Measurements from ENCODE around the gene ACOX3.
"Not testable (repeated sequence)": the region's sequence is repeated elsewhere in the genome, so short reads cannot be mapped to it uniquely, and the experiment has no call there.

ACOX3 gene

DNA sequence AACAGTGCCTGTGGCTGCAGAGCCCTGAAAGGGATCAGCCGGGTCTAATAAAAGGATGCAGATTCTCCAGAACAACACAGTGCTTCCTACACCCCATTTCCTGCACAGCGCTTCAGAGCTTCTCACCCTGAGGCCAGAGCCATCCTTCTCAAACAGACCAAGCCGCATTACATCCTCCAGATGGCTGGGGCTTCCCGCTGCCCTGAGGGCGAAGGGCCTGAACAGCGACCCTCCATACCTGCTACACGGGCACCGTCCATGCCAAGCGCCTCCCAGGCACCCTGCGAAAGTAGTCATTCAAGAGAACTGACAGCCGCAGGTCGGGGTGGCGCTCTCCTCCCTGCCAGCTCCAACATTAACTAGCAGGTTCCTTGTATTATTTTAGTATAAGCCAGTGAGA lies 36.5 kb downstream of the ACOX3 start:
- DNase-seq: no peak

DNA sequence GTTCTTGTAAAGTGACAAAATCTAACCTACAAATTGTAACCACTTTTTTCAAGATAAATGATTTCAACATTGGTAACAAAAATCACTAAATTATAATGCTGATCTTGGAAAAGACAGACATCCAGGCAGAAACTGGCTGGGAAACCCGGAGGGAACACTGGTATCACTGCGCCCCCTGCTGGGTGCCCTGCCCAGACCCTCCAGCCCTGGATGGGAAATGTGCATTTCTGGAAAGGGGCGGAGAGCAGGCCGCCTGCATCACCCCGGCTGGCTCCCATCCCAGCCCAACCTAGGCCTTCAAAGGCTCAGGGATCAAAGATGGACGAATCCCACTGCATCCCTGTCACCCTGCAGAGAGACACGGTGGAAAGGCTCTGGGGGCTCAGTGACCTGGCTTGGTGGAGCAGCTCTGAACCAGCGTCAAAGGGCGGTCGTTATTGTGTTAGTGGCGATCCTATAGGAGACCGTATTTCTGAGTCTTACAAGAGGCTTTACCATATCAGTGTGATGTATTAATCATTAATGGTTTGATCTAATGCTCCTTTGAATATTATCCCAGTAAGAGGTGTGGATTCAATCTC lies 37.3 kb downstream of the ACOX3 start:
- peak in 3 of 5 donors; percentile 16 to 38 (median 37) for DNase-seq

DNA sequence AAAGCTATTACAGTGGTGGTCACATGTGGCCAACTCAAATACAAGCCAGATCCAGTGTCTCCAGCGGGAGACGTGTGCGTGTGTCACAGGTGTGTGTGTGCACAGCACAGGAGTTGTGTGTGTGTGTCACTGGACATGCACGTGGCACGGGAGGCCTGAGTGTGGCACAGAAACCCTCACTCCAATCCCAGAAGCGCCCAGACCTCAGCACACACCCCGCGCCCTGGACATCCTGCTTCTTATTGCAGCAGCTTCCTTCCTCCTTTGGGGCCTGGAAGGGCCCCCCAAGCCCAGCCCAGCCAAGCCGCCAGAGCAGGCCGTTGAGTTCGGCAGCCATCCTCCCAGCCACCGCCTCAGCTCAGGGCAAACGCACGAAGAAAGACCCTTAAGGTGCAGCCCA lies 37.9 kb downstream of the ACOX3 start:
- DNase-seq: no peak

DNA sequence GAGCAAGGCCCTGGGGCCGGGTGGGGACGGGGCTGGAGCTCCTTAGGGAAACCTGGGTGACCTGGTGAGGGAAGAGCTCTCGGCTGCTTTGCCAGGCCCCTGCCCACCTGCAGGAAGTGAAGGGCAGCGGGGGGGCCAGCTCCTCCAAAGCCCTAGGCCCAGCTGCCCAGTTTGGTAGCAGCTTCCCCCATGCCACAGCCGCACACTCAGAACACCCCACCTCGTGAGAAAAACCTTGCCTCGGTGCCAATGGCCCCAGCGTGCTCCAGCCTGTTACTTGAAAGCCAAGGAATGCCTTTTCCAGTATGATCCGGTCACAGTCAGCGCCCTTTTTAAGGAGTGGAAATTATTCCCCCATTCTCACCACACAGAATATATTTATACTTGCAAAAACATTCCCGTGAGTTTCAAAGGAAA lies 38.3 kb downstream of the ACOX3 start:
- no peak for DNase-seq

DNA sequence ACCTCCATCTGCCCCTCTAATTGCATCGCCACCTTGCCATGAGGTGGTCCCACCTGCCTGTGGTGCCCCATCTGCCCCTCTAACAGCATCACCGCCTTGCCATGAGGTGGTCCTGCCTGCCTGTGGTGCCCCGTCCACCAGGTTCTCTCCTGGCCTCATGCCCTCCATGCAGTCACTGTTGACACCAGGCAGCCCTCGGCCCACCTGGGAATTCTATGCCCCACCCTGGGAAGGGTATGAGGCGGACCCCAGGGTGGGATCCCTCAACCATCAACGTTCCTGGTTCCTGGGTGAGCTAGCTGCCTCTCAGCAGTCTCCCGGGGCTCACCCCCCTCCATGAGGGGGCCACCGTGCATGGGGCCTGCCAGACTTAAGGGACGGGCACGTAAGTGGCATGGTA lies 38.9 kb downstream of the ACOX3 start:
- DNase-seq: no peak

DNA sequence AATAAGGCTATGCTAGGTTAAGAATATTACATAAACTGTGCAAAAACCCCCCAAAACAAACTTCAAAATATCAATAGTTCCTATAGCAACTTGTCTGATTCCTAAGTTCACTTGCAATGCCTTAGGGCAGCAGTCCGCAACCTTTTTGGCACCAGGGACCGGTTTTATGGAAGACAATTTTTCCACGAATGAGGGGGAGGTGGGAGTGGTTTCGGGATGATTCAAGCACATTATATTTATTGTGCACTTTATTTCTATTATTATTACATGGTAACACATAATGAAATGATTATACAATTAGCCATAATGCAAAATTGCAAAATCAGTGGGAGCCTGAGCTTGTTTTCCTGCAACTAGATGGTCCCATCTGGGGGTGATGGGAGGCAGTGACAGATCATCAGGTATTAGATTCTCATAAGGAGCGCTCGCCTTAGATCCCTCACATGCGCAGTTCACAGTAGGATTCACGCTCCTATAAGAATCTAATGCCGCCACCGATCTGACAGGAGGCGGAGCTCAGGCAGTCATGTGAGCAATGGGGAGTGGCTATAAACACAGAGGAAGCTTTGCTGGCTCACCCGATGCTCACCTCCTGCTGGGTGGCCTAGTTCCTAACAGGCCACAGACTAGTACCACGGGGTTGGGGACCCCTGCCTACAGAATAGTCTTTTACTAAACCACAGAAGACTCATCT lies 39.7 kb downstream of the ACOX3 start:
- DNase-seq: no peak

DNA sequence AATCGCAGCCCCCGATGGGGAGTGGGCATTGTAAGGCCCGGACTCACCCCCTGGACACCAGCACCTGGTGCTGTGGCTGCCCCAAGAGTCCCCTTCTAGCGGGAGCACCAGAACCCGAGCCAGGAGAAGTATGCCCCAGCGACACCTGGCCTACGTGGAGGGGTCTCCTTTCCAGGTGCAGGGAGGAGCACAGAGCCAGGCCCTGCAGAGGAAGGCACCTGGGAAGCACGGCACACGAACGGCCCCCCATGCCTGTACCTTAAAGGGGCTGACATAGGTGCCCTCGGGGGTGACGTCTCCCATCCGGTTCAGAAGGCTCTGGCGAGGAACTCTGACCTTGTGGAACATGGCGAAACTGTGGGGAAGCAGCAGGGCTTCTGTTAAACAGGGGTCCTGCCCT lies 41.2 kb downstream of the ACOX3 start:
- DNase-seq: no peak

DNA sequence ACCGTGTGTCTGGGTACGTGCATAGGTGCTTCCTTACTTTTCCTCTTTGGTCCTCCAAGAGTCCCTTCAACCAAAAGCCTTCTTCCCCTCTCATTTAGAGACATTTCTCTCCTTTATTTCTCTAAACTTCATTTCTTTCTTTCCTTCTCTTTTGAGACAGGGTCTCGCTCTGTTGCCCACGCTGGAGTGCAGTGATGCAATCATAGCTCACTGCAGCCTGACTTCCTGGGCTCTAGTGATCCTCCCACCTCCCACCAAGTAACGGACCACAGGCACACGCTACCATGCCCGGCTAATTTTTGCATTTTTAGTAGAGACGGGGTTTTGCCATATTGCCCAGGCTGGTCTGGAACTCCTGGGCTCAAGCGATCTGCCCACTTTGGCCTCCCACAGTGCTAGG lies 42.2 kb downstream of the ACOX3 start:
- no peak for DNase-seq

DNA sequence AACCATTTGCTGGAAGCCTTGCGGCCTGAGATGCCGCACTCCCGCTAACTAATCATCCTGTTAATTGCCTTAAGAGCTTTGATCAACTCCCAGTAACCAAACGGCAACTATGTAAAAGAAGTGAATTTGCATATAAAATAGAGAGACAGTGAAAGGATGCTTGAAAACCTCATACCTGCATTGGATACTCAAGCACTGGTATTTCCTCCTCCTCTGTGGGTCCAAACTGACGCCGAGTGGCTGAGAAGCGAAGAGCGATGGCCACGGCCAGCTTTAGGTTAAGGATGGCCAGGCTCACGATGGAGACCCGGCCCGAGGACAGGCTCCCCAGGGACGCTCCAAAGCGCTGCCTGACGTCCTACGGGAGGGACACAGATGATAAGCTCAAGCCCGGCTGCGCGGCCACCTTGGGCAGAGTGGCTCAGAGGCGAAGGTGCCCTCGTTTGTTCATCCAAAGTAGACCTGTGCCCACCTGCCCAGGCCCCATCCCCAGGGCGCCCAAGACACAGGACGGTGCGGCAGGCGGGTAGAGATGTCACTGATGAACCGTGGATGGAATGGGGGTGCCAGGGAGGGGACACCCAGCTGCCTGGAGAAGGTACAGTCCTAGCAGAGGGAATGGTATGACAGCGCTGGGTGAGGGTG lies 43.6 kb downstream of the ACOX3 start:
- no peak for DNase-seq

DNA sequence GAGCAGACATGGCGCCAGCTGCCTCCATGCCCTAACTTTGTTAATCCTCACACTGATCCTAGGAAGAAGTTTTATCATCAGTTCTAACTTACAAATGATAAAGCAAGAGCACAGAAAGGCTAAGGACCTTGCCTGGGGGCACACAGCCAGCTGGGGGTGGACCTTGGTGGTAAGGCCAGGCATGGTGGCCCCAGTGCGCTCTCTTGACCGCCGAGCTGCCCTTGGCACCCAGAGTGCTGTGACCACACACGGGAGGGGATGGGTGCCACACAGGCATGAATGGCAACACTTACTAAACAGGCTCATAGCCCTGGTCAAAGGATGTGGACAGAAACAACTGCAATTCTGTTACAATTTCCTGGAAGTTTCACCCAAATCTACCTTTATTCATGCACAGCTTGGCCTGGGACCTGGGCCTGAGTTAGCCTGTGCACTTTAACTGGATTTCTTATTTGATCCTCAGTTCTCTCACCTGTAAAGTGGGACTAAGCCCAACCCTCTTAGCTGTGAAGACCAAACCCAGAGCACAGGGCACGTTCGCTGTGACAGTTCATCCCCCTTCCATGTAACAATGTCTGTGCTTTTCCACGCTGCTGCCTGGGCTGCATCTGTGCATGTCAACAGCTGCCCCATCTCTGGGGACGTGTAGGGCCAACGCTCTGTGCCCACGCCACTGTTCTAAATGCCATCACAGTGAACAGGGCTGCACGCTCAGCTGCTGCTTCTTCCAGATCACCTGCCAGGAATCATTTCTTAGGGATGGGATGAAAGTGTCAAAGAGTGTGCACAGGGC lies 44.8 kb downstream of the ACOX3 start:
- DNase-seq: no peak

DNA sequence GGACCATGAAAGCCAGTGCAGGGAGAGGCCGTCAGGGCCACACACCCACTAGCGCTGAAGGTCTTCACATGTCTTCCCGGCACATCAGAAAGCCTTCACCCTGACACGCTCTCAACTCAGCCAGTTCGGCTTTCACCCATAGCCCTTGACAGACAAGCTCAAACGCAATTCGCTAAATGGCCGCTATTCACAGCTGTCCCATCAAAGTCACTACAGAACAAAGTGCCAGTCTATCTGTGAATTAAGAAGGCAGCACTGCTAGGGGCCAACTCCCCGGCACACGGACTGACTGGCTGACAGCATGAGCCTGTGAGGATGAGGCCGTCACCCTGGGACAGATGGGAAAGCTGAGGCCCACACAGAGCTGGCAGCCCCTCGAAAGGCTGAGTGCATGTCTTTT lies 45.7 kb downstream of the ACOX3 start:
- no peak for DNase-seq

DNA sequence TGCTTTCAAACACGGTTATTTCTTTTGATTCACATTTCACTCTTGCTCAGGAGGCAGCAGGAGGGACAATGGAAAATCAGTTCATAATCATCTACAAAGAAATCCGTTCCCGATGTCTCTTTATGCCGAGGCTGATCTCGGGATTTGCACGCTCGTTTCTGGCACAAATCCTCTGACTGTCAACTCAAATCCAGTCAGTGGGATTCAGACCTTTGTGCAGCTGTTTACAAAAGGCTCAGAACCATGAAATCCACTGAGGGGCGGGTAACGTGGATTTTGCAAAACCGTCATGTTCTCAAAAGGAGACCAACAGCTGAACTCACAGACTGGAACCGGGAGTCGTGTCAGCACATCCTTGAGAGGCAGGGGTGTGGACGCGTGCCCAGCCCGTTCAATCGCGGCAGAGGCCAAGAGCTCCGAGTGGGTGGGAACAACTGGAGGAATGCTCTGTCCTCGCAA lies 46.4 kb downstream of the ACOX3 start:
- no peak for DNase-seq

DNA sequence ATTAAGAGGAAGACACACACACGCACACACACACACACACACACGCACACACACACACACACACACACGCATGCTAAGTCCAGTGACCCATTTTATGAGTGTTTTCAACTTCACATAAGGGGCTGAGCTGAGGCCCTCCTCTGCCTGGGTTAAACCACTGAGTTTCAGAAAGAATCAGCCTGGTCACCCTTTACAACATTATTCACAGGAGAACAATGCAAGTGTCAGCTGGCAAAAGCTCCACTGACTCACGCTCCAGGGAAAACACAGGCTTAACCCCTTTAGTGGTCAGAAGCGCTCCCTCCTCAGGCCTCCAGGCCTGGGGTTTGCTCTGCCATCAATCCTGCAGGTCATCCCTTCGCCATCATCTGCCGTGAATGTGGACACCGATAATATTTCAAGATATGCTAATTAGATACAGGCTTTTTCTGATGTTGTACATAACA lies 46.9 kb downstream of the ACOX3 start:
- no peak for DNase-seq

DNA sequence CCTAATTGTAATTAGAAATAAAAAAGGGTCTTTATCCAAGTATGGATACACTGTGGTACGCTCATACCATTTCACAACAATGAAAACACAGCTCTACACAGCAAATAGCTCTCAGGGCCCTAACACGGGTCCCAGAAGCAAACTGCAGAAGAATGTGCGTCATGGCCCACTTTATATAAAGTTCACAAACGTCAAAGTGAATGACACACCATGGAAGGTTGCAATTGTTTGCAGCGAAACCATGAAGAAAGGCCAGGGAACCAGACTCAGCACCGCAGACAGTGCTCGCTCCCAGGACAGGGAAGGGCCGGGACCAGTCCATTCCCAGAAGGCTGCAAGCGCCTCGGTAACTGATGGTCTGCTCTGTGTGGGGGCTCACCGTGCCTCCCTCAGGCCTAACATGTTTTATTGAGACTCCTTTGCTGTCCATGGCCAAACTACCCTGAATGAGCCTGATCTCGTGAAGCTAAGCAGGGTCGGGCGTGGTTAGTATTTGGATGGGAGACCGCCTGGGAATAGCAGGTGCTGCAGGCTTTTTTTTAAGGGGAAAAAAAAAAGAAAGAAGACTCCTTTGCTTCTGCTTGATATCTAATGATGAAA lies 47.8 kb downstream of the ACOX3 start:
- no peak for DNase-seq

DNA sequence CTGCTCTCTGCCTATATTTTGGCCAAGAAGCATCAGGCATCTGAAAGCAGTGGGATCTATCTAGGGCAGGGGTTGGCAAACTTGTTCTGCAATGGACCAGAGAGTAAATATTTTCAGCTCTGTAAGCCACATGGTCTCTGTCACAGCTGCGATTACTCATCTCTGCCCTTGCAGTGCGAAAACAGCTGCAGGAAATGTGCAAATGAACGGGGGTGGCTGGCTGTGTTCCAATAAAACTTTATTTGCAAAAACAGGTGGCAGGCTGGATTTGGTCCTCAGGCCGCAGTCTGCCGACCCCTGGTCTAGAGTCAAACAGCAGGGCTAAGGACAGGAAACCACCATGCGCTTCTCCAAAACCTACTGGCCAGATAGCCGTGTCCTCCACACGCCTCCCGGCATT lies 48.6 kb downstream of the ACOX3 start:
- DNase-seq: peak in 1 of 5 donors; percentile 60

DNA sequence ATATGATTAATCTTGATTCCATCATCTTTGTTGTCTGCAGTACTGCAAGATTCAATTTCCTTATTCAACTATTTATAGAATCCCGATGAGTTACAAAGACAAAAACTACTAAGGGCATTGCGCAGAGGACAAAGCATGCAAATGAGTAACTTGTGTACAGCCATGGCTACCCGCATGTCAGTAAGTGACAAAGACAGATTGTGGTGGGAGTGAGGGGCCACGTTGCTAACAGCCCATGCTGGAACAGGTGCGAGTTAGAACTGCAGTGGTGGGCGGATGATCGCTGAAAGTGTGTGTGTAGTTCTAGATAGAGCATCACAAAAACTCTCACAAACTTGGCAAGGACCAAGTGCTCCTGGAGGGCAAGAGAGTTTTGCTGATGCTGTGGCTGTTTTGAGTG lies 49.5 kb downstream of the ACOX3 start:
- DNase-seq: no peak

DNA sequence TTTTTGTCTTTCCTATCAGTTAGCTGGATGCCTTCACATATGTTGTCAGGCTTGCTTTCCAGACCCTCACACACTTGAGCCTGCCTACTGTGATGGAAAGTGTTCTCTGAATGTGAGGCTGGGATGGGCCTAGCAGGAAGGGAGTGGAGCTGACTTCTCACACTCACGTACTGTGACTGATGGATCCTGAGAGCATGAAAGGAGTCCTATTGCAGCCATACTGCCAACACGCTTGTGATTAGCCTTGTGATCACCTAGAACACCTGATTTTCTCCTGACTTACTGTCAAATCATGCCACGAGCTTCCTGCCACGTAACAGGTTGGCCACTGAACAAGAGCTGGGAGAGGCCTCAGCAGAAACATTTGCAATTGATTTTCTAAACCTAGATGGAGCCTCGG lies 49.9 kb downstream of the ACOX3 start:
- DNase-seq: no peak

DNA sequence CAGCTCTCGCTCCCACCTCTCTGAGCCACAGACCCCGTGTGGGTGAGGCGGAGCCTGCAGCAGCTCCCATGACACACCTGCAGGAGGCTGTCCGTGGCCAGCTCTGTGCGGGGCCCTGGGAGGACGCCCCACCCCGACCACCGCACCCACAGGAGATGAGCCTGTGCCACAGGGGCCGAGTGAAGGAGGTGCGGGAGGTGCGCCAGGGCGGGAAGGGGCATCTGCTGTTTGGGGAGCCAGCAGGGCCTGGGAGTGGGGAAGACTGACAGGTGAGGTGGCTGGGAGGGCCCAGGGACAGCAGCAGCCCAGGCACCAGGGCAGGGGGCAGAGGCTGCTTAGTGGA lies 52.0 kb downstream of the ACOX3 start:
- no peak for DNase-seq

DNA sequence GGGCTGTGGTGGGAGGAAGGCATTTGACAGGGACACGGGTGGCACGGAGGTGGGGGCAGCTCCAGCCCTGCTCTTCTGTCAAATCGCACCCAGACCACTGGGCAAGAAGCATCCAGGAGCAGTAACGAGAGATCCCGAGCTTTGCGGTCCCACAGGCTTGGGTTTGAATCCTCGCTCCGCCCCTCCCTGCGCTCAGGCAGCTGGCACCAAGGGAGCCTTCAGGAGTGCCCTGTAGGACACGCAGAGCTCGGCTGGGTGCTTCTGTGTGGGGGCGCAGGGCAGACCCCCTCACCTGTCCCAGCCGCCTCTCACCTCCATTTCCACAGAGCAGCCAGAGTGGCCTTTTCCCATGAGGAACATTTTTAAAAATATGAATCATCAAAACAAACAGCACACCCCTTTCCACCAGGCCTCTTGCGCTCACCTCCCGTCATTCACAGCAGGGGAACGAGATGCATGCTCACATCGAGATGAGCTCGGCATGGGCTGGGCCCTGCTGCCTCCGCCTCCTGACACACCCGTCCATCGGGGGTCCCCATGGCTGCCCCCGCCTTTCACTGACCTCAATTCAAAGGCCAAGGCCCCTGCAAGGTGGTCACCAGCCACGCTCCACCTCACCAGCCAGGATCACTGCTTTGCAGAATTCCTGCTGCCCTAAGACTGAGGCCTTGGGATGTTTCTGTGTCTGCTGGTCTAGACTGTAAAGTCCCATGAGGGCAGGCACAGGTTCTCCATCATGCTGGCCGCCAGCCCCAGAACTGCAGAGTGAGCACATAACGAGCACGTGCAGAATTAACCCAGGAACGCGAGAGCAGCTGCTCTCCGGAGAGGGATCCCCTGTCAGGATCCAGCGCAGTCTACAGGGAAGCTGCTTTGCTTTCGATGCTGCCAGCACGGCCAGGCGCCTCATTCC lies 52.7 kb downstream of the ACOX3 start:
- no peak for DNase-seq

DNA sequence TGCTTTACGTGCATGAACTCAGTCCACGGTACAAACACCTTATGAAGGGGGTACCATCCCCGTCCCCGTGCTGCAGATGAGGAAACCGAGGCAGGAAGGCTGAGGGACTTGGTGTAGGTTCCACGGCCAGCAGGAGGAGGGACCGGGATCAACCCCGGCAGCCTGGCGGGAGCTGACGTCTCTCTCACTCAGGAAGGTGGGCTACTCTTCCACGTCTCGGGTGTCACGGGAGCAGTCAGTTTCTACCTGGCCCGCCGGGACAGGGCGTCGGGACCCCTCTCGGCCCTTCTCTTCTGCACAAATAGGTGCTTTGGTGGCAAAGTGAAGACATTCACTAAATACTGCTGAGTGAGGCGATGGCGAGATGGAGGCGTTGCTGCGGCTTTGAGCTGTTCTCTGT lies 53.3 kb downstream of the ACOX3 start:
- DNase-seq: no peak

DNA sequence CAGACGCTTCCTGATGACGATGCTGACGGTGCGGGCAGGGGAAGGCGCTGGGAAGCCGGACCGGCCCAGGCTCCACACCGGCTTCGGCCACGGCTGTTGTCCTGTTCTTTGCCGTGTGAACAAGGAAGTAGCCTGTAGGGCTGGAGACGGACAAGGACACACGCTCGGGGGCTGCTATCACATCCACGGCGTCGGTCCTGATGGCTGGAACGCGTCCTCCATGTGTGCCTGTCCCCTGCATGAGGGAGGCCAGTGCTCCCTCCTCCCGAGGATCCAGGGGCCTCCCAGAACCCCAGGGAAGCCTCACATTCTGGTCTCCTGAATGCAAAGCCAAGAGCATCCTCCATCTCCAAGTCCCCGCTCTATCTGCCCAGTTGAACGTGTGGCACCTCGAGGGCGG lies 53.8 kb downstream of the ACOX3 start:
- no peak for DNase-seq

DNA sequence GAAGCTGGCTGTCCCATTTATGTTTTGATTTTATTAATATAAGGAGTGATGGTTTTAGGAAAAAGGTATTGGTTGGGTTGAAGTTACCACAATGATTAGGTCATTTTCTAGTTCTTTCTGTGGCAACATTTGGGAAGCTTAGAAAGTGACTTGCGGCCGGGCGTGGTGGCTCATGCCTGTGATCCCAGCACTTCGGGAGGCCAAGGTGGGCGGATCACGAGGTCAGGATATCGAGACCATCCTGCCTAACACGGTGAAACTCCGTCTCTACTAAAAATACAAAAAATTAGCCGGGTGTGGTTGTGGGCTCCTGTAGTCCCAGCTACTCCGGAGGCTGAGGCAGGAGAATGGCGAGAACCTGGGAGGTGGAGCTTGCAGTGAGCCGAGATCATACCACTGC lies 54.4 kb downstream of the ACOX3 start:
- DNase-seq: not testable (repeated sequence)
